ENCODE data around the gene DPF3. TPM values are rescaled to one million over a fixed set of nuclear protein-coding genes. Genes with fewer than 3 reads are reported as not detected.
"Not testable (repeated sequence)": the region's sequence is repeated elsewhere in the genome, so short reads cannot be mapped to it uniquely, and the experiment has no call there.

Gene DPF3
- total and polyA plus RNA-seq, 2 donors (not counting 1 experiment from before 2014, with no cell fraction given), result 7.6 to 13.7 TPM

DNA sequence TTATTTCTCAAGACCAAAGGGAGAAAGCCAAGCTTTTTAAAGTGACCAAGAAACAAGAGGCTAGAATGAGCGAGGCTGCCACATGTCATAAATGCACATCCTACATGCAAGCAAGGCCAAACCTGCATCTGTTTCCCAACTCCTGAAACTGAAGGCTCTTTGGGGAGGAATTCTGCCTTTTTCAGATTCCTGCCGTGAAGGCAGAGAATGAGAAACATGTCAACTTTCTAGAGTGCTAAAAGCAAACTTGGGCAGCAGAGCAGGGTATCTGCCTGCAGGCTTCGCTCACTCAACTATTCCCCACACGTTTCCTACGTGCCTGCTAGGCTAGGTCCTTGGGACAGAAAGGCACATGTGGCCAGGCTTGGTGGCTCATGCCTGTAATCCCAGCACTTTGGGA is 15.2 kb downstream of the DPF3 start:
- TF ChIP-seq EZH2 (IDR thresholded peaks at IDR 0.05; ENCODE audit: low read length, missing control alignments), result no peak
- TF ChIP-seq, protein P1, sequence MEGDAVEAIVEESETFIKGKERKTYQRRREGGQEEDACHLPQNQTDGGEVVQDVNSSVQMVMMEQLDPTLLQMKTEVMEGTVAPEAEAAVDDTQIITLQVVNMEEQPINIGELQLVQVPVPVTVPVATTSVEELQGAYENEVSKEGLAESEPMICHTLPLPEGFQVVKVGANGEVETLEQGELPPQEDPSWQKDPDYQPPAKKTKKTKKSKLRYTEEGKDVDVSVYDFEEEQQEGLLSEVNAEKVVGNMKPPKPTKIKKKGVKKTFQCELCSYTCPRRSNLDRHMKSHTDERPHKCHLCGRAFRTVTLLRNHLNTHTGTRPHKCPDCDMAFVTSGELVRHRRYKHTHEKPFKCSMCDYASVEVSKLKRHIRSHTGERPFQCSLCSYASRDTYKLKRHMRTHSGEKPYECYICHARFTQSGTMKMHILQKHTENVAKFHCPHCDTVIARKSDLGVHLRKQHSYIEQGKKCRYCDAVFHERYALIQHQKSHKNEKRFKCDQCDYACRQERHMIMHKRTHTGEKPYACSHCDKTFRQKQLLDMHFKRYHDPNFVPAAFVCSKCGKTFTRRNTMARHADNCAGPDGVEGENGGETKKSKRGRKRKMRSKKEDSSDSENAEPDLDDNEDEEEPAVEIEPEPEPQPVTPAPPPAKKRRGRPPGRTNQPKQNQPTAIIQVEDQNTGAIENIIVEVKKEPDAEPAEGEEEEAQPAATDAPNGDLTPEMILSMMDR (conservative IDR thresholded peaks at IDR 0.05 in 1 of 2, IDR thresholded peaks at IDR 0.05 in 1 of 2; ENCODE audit: low read depth in 1 of 2, low read length in 2 of 2), result no peak
- no peaks in the 10 kb centered on the region for H4K20me1 ChIP-seq (ENCODE audit: control insufficient read depth, extremely low read depth, insufficient read depth, low read length)
- H3K27me3 ChIP-seq (ENCODE audit: control insufficient read depth, insufficient read depth, low read length), result no peaks in the 10 kb centered on the region
- H3K36me3 ChIP-seq (ENCODE audit: control insufficient read depth, insufficient read depth, low read length), result no peaks in the 10 kb centered on the region
- H3K27ac ChIP-seq (ENCODE audit: insufficient read depth, low read length), result no peak overlapping the region
- peaks cover 48% of the 10 kb centered on the region for H3K79me2 ChIP-seq (ENCODE audit: control insufficient read depth, insufficient read depth, low read length)
- H2AFZ ChIP-seq (ENCODE audit: low read length), result no peak overlapping the region
- no peaks in the 10 kb centered on the region for H3K9me3 ChIP-seq (ENCODE audit: control insufficient read depth, insufficient read depth, low read depth, low read length)
- no peak overlapping the region for H3K4me2 ChIP-seq (ENCODE audit: extremely low read depth, insufficient read depth, low read length)
- DNase-seq (ENCODE audit: low read depth in 2 of 2), result no peak
- H3K9ac ChIP-seq (ENCODE audit: insufficient read depth, low read length), result no peak overlapping the region
- H3K4me3 ChIP-seq (replicated peaks in 1 of 4; ENCODE audit: control extremely low read depth in 1 of 4, insufficient read depth in 1 of 4, low read depth in 3 of 4, low read length in 4 of 4), result no peak overlapping the region
- H3K4me1 ChIP-seq (ENCODE audit: control insufficient read depth, extremely low read depth, insufficient read depth, low read length), result no peaks in the 10 kb centered on the region

DNA sequence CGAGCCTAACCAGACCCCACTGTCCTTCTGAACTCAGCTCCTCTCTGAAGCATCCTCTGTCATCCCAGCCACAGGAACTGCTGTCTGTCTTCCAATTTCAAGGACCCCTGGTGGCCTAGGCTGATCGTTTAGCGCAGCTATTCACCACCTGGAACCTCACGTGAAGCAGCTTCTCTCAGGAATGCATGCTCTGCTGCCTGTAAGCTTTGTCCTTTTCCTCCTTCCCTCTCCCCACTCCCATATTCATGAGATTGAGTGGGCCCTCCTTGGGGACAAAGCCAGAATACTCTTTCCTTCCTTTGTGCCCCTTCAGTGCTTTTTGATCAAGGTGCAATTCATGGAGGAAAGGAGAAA is 17.2 kb downstream of the DPF3 start:
- Histone ChIP-seq H3K4me3 (replicated peaks in 1 of 4; ENCODE audit: control extremely low read depth in 1 of 4, insufficient read depth in 1 of 4, low read depth in 3 of 4, low read length in 4 of 4) (no peak overlapping the region), H3K9ac (ENCODE audit: insufficient read depth, low read length) (no peak overlapping the region), H3K27ac (ENCODE audit: insufficient read depth, low read length) (no peak overlapping the region), H3K36me3 (ENCODE audit: control insufficient read depth, insufficient read depth, low read length) (no peaks in the 10 kb centered on the region), H2AFZ (ENCODE audit: low read length) (no peak overlapping the region), H3K4me1 (ENCODE audit: control insufficient read depth, extremely low read depth, insufficient read depth, low read length) (no peaks in the 10 kb centered on the region), H4K20me1 (ENCODE audit: control insufficient read depth, extremely low read depth, insufficient read depth, low read length) (no peaks in the 10 kb centered on the region), H3K9me3 (ENCODE audit: control insufficient read depth, insufficient read depth, low read depth, low read length) (no peaks in the 10 kb centered on the region), H3K27me3 (ENCODE audit: control insufficient read depth, insufficient read depth, low read length) (no peaks in the 10 kb centered on the region), H3K79me2 (ENCODE audit: control insufficient read depth, insufficient read depth, low read length) (peaks cover 43% of the 10 kb centered on the region), H3K4me2 (ENCODE audit: extremely low read depth, insufficient read depth, low read length) (no peak overlapping the region)
- TF ChIP-seq, protein P1 (conservative IDR thresholded peaks at IDR 0.05 in 1 of 2, IDR thresholded peaks at IDR 0.05 in 1 of 2; ENCODE audit: low read depth in 1 of 2, low read length in 2 of 2), result no peak
- no peak for TF ChIP-seq EZH2 (IDR thresholded peaks at IDR 0.05; ENCODE audit: low read length, missing control alignments)
- no peak for DNase-seq (ENCODE audit: low read depth in 2 of 2)

DNA sequence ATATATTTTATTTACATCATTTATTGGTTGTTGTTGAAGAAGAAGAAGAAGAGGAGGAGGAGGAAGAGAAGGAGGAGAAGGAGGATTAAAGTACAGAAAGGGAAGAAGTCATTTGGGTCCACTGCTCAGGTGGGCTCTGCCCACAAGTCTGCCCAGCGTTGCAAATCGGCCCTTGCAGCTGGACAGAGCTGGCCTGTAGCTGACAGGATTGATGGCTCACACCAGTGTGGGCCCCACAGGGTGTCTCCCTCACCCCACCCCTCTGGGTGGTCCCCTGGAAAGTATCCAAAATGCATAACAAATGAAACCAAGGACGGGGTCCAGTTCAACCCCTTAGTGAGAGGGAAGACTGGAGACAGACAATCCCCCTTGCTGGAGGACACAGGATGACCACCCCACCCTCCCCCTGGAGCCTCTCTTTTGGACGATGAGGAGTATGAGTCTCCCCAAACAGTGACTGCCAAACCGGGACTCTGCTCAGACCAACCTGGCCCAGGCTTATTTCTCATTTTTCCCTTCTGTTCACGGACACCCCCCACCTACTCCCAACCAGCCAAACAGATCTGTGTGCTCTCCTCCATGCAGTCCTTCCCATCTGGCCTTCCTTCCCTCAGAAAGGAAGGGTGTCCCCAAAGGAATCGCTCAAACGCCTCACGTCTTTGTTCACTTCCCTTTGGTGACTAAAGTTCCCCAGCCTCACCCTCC is 17.7 kb downstream of the DPF3 start:
- no peak overlapping the region for H3K4me2 ChIP-seq (ENCODE audit: extremely low read depth, insufficient read depth, low read length)
- H2AFZ ChIP-seq (ENCODE audit: low read length), result no peak overlapping the region
- no peaks in the 10 kb centered on the region for H3K36me3 ChIP-seq (ENCODE audit: control insufficient read depth, insufficient read depth, low read length)
- DNase-seq (ENCODE audit: low read depth in 2 of 2), result no peak
- H4K20me1 ChIP-seq (ENCODE audit: control insufficient read depth, extremely low read depth, insufficient read depth, low read length), result no peaks in the 10 kb centered on the region
- no peaks in the 10 kb centered on the region for H3K4me1 ChIP-seq (ENCODE audit: control insufficient read depth, extremely low read depth, insufficient read depth, low read length)
- H3K27me3 ChIP-seq (ENCODE audit: control insufficient read depth, insufficient read depth, low read length), result no peaks in the 10 kb centered on the region
- H3K27ac ChIP-seq (ENCODE audit: insufficient read depth, low read length), result no peak overlapping the region
- H3K9ac ChIP-seq (ENCODE audit: insufficient read depth, low read length), result no peak overlapping the region
- H3K9me3 ChIP-seq (ENCODE audit: control insufficient read depth, insufficient read depth, low read depth, low read length), result no peaks in the 10 kb centered on the region
- no peak overlapping the region for H3K4me3 ChIP-seq (replicated peaks in 1 of 4; ENCODE audit: control extremely low read depth in 1 of 4, insufficient read depth in 1 of 4, low read depth in 3 of 4, low read length in 4 of 4)
- TF ChIP-seq EZH2 (IDR thresholded peaks at IDR 0.05; ENCODE audit: low read length, missing control alignments), result no peak
- TF ChIP-seq, protein P1 (conservative IDR thresholded peaks at IDR 0.05 in 1 of 2, IDR thresholded peaks at IDR 0.05 in 1 of 2; ENCODE audit: low read depth in 1 of 2, low read length in 2 of 2), result no peak
- H3K79me2 ChIP-seq (ENCODE audit: control insufficient read depth, insufficient read depth, low read length), result peaks cover 44% of the 10 kb centered on the region

DNA sequence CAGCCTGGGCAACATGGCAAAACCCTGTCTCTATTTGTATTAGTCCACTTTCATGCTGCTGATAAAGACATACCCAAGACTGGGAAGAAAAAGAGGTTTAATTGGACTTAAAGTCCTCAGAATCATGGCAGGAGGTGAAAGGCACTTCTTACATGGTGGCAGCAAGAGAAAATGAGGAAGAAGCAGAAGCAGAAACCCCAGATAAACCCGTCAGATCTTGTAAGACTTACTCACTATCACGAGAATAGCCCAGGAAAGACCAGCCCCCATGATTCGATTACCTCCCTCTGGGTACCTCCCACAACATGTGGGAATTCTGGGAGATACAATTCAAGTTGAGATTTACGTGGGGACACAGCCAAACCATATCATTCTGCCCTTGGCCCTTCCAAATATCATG is 23.0 kb downstream of the DPF3 start:
- H3K9me3 ChIP-seq (ENCODE audit: control insufficient read depth, insufficient read depth, low read depth, low read length); H4K20me1 ChIP-seq (ENCODE audit: control insufficient read depth, extremely low read depth, insufficient read depth, low read length); H3K9ac ChIP-seq (ENCODE audit: insufficient read depth, low read length); H3K4me1 ChIP-seq (ENCODE audit: control insufficient read depth, extremely low read depth, insufficient read depth, low read length); H3K27ac ChIP-seq (ENCODE audit: insufficient read depth, low read length); DNase-seq (ENCODE audit: low read depth in 2 of 2); H3K4me2 ChIP-seq (ENCODE audit: extremely low read depth, insufficient read depth, low read length); H3K4me3 ChIP-seq (replicated peaks in 1 of 4; ENCODE audit: control extremely low read depth in 1 of 4, insufficient read depth in 1 of 4, low read depth in 3 of 4, low read length in 4 of 4); H3K36me3 ChIP-seq (ENCODE audit: control insufficient read depth, insufficient read depth, low read length); H2AFZ ChIP-seq (ENCODE audit: low read length); H3K27me3 ChIP-seq (ENCODE audit: control insufficient read depth, insufficient read depth, low read length): not testable (repeated sequence)
- H3K79me2 ChIP-seq (ENCODE audit: control insufficient read depth, insufficient read depth, low read length), result peaks cover 37% of the 10 kb centered on the region

All from fibroblast of lung (primary cell).